A549 (cell line): ENCODE data around the gene TMSB10.

ENCODE experiments used
- CEBPB ChIP-seq, 2 experiments: fragments of >200 bp in 1 of 2; sonication (Bioruptor Twin) in 1 of 2; formaldehyde crosslinking in 1 of 2; IDR thresholded peaks; 2 replicates each; pipeline ENCODE4 v1.6.1; 2012 to 2016
- CHD4 ChIP-seq: fragments of 200-600 bp; sonication (generic); IDR thresholded peaks from 2 replicates; pipeline ENCODE4 v1.6.1; 2016; ENCODE audit warnings: antibody characterized with exemption, mild to moderate bottlenecking, borderline replicate concordance
- CTCF ChIP-seq: fragments of >200 bp; sonication (Bioruptor Twin); formaldehyde crosslinking; IDR thresholded peaks from 3 replicates; pipeline ENCODE4 v1.5.1; 2016
- EP300 ChIP-seq, 2 experiments: fragments of >200 bp; sonication (Bioruptor Twin); formaldehyde crosslinking; IDR thresholded peaks; 2 replicates in 1 of 2; 3 replicates in 1 of 2; pipeline ENCODE4 v1.6.1; 2016 to 2017
- HOXA7 ChIP-seq: fragments of 250-450 bp; sonication (Bioruptor Pico); IDR thresholded peaks from 2 replicates; pipeline ENCODE4 v1.5.0; 2020; ENCODE audit warnings: mild to moderate bottlenecking, moderate library complexity
- MAFK ChIP-seq: fragments of 450-650 bp; IDR thresholded peaks from 2 replicates; pipeline ENCODE4 v1.6.1; 2014; ENCODE audit not compliant: partially characterized antibody
- MAX ChIP-seq: IDR thresholded peaks from 2 replicates; pipeline ENCODE4 v1.6.1; 2012
- POLR2A ChIP-seq: IDR thresholded peaks from 2 replicates; pipeline ENCODE4 v1.6.1; 2012; ENCODE audit warnings: mild to moderate bottlenecking, low read length
- RCOR1 ChIP-seq: fragments of 150-350 bp; IDR thresholded peaks from 2 replicates; pipeline ENCODE4 v1.6.1; 2014; ENCODE audit warnings: antibody characterized with exemption, low read length, low read depth
- REST ChIP-seq: fragments of 200-600 bp; sonication (generic); IDR thresholded peaks from 2 replicates; pipeline ENCODE4 v1.6.1; 2016; ENCODE audit warnings: antibody characterized with exemption, mild to moderate bottlenecking, moderate library complexity
- USF2 ChIP-seq: fragments of 450-650 bp; IDR thresholded peaks from 2 replicates; pipeline ENCODE4 v1.6.1; 2014; ENCODE audit warnings: antibody characterized with exemption

- TF ChIP-seq USF2: no peak
- TF ChIP-seq CEBPB (IDR thresholded peaks at IDR 0.05): no peak
- no peak for TF ChIP-seq CTCF
- TF ChIP-seq RCOR1: no peak
- no peak for TF ChIP-seq CHD4
- TF ChIP-seq EP300 (IDR thresholded peaks at IDR 0.05): no peak
- TF ChIP-seq MAFK: no peak
- no peak for TF ChIP-seq MAX
- no peak for TF ChIP-seq POLR2A
- no peak for TF ChIP-seq HOXA7 (CRISPR knock-in tag)
- no peak for TF ChIP-seq REST
Observed at GRCh38 chr2:84879584-84880394, 25.7 kb upstream of the TMSB10 start.
